HG02759 (cell line): ENCODE data around the gene NTF3.

Source experiments
- ATAC-seq: cut with Tn5 transposase; IDR thresholded peaks from one replicate; pipeline ENCODE4 v1.9.1; 2021; ENCODE audit warnings: mild to moderate bottlenecking, moderate library complexity; ENCODE audit not compliant: unreplicated experiment

The NTF3 gene

GRCh38 chr12:5509102-5509501 is 77.2 kb downstream of the NTF3 start:
- ATAC-seq = no peak

- ATAC-seq = no peak
Measured at GRCh38 chr12:5509557-5509956, 77.6 kb downstream of the NTF3 start.

GRCh38 chr12:5510251-5510805 is 78.4 kb downstream of the NTF3 start:
- ATAC-seq = no peak

GRCh38 chr12:5511256-5511643 is 79.3 kb downstream of the NTF3 start:
- ATAC-seq = no peak

GRCh38 chr12:5511644-5512600 is 80.0 kb downstream of the NTF3 start:
- ATAC-seq = no peak

- ATAC-seq = no peak
Measured at GRCh38 chr12:5512601-5512970, 80.7 kb downstream of the NTF3 start.

GRCh38 chr12:5513406-5513805 is 81.5 kb downstream of the NTF3 start:
- ATAC-seq = no peak

GRCh38 chr12:5514016-5514415 is 82.1 kb downstream of the NTF3 start:
- ATAC-seq = no peak

GRCh38 chr12:5514545-5514944 is 82.6 kb downstream of the NTF3 start:
- no peak for ATAC-seq

- no peak for ATAC-seq
Measured at GRCh38 chr12:5515458-5515857, 83.5 kb downstream of the NTF3 start.

- ATAC-seq = no peak
Measured at GRCh38 chr12:5516371-5517241, 84.7 kb downstream of the NTF3 start.

- no peak for ATAC-seq
Measured at GRCh38 chr12:5518584-5519365, 86.9 kb downstream of the NTF3 start.

GRCh38 chr12:5520037-5520436 is 88.1 kb downstream of the NTF3 start:
- ATAC-seq = no peak

GRCh38 chr12:5520831-5521230 is 88.9 kb downstream of the NTF3 start:
- no peak for ATAC-seq

GRCh38 chr12:5521456-5522325 is 89.8 kb downstream of the NTF3 start:
- ATAC-seq = no peak

GRCh38 chr12:5522432-5523335 is 90.8 kb downstream of the NTF3 start:
- no peak for ATAC-seq

- no peak for ATAC-seq
Measured at GRCh38 chr12:5523396-5524115, 91.6 kb downstream of the NTF3 start.

GRCh38 chr12:5524116-5524768 is 92.3 kb downstream of the NTF3 start:
- no peak for ATAC-seq
